Lung microvascular endothelial cell (primary cell): Measurements from ENCODE around the gene PLA2G4D. TPM values are rescaled to one million over a fixed set of nuclear protein-coding genes. Genes with fewer than 3 reads are reported as not detected.
A peak's percentile ranks its signal among the peaks of the same experiment; 100 is the strongest.

Experiments used
- DNase-seq, 2 donors: peaks; one replicate each; pipeline versions ENCODE4 v3.0.0 to v3.0.0-alpha.2; 2010; ENCODE audit warnings: low read depth in 2 of 2
- total RNA-seq: library from RNA; depleted of rRNA; stranded (reverse); fragments of >200 nt; gene quantifications from 2 replicates; pipeline ENCODE4 v1.2.1, GENCODE V29; 2014

Gene PLA2G4D
- total RNA-seq, 1 donor from 2014 or later = not detected

- peak; percentile 87 for DNase-seq
Observed at GRCh38 chr15:42056934-42057798, 37.2 kb downstream of the PLA2G4D start.

GRCh38 chr15:42053914-42054313 lies 40.4 kb downstream of the PLA2G4D start:
- no peak for DNase-seq

- DNase-seq = no peak
Observed at GRCh38 chr15:42053010-42053409, 41.4 kb downstream of the PLA2G4D start.

- DNase-seq = no peak
Observed at GRCh38 chr15:42050484-42051255, 43.7 kb downstream of the PLA2G4D start.

- no peak for DNase-seq
Observed at GRCh38 chr15:42048821-42049200, 45.6 kb downstream of the PLA2G4D start.

- DNase-seq = no peak
Observed at GRCh38 chr15:42048080-42048820, 46.1 kb downstream of the PLA2G4D start.

- DNase-seq = no peak
Observed at GRCh38 chr15:42046597-42046996, 47.8 kb downstream of the PLA2G4D start.

- no peak for DNase-seq
Observed at GRCh38 chr15:42045211-42045615, 49.1 kb downstream of the PLA2G4D start.

- DNase-seq = no peak
Observed at GRCh38 chr15:42042602-42043400, 51.6 kb downstream of the PLA2G4D start.

- DNase-seq = no peak
Observed at GRCh38 chr15:42038401-42038800, 56.0 kb downstream of the PLA2G4D start.

- DNase-seq = no peak
Observed at GRCh38 chr15:42037656-42038055, 56.7 kb downstream of the PLA2G4D start.

- no peak for DNase-seq
Observed at GRCh38 chr15:42036966-42037365, 57.4 kb downstream of the PLA2G4D start.

- no peak for DNase-seq
Observed at GRCh38 chr15:42036112-42036905, 58.1 kb downstream of the PLA2G4D start.

- peak; percentile 14 to 19 for DNase-seq
Observed at GRCh38 chr15:42035435-42035761, 59.0 kb downstream of the PLA2G4D start.

GRCh38 chr15:42034628-42035434 lies 59.5 kb downstream of the PLA2G4D start:
- DNase-seq = no peak

GRCh38 chr15:42033214-42033873 lies 61.0 kb downstream of the PLA2G4D start:
- DNase-seq = no peak

GRCh38 chr15:42032376-42033213 lies 61.8 kb downstream of the PLA2G4D start:
- no peak for DNase-seq
